Mucosa of descending colon (tissue), 3 donors: ENCODE data around the gene CHCHD10. TPM values are rescaled to one million over a fixed set of nuclear protein-coding genes. Genes with fewer than 3 reads are reported as not detected.

ENCODE experiments used
- ATAC-seq: fragments of 200-7000 bp; cut with Tn5 transposase; one replicate; pipeline ENCODE4 v1.9.1; 2020; ENCODE audit warnings: mild to moderate bottlenecking, moderate library complexity
- DNase-seq, 3 donors: peaks; one replicate each; pipeline ENCODE4 v3.0.0-alpha.2; 2020
- H3K36me3 ChIP-seq: fragments of 200-600 bp; one replicate; pipeline ENCODE4 v1.8.0; 2021; ENCODE audit warnings: low read depth, mild to moderate bottlenecking
- H3K4me1 ChIP-seq: fragments of 200-600 bp; one replicate; pipeline ENCODE4 v1.8.0; 2021; ENCODE audit warnings: low read depth, mild to moderate bottlenecking
- H3K4me3 ChIP-seq: fragments of 200-600 bp; one replicate; pipeline ENCODE4 v1.8.0; 2021; ENCODE audit warnings: mild to moderate bottlenecking
- H3K9me3 ChIP-seq: fragments of 200-600 bp; one replicate; pipeline ENCODE4 v1.8.0; 2021; ENCODE audit warnings: mild to moderate bottlenecking
- CTCF ChIP-seq: fragments of 200-600 bp; IDR thresholded peaks from one replicate; pipeline ENCODE4 v1.8.0; 2022; ENCODE audit warnings: antibody characterized with exemption, mild to moderate bottlenecking
- intact Hi-C, 2 donors: fragments of 100-400 bp; cut with DNase I in 1 of 2; cut with micrococcal nuclease in 1 of 2; formaldehyde crosslinking; loops; one replicate each; pipeline versions ENCODE4 v1.11.0 to v1.11.1; 2022; cut with DNase I, micrococcal nuclease
- total RNA-seq, 3 donors: library from RNA; stranded (reverse); fragmentation: NEBNext Ultra II Directional in 2 of 3; extraction: Animal tissue kit (Norgen Biotek cat#: 25700) in 2 of 3; gene quantifications; one replicate each; pipeline versions ENCODE4 v1.2.1 to v1.2.4, GENCODE V29; 2021 to 2023
- donor health status: DM: no; HTN: no; CAD: no; lungs with moderate emphysema.
- donor health status: DM: no; HTN: no; CAD: no.
- donor health status: DM: no; HTN: yes; CAD: no.

CHCHD10 gene
- total RNA-seq, 3 donors from 2014 or later = 279 to 464 (median 462) TPM

GRCh38 chr22:23760056-23760455, 7.7 kb downstream of the CHCHD10 start:
- no peak for TF ChIP-seq CTCF
- no peak for DNase-seq

GRCh38 chr22:23759566-23759965, 8.2 kb downstream of the CHCHD10 start:
- no peak overlapping the region for H3K4me3 ChIP-seq
- H3K36me3 ChIP-seq = no peaks in the 10 kb centered on the region
- ATAC-seq (no peak), DNase-seq (no peak)
- TF ChIP-seq CTCF = no peak
- H3K4me1 ChIP-seq = peaks cover 2% of the 10 kb centered on the region
- intact Hi-C loops = no loop called here
- H3K9me3 ChIP-seq = no peaks in the 10 kb centered on the region

More at GRCh38 chr22:23760056-23760455, 7.7 kb downstream of the CHCHD10 start:
- H3K4me1 ChIP-seq = peaks cover 4% of the 10 kb centered on the region
- H3K4me3 ChIP-seq = no peak overlapping the region
- no peak for ATAC-seq
- H3K36me3 ChIP-seq = no peaks in the 10 kb centered on the region
- intact Hi-C loops = no loop called here
- H3K9me3 ChIP-seq = no peaks in the 10 kb centered on the region

DNA sequence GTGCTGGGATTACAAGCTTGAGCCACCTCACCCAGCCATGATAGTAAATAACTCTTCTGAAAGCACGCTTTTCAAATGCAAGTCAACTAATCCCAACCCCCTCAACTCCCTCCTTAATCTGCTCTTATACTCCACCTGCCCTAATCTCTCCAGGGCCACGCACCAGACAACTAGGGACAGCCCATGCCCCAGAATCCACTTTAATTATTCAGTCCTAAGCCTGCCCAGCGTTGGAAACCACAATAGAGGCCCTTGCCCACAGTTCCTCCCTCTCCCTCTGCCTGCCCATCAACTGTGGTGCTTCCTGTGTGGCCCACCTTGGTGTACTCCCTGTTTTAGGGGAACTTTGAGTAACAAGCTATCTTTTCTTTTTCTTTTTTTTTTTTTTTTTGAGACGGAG, 10.9 kb downstream of the CHCHD10 start:
- no peak for DNase-seq
- no peak for TF ChIP-seq CTCF
- Histone ChIP-seq H3K4me1 (peaks cover 2% of the 10 kb centered on the region), H3K36me3 (no peaks in the 10 kb centered on the region), H3K4me3 (no peak overlapping the region), H3K9me3 (no peaks in the 10 kb centered on the region)
- intact Hi-C loops = no loop called here
- ATAC-seq = no peak

DNA sequence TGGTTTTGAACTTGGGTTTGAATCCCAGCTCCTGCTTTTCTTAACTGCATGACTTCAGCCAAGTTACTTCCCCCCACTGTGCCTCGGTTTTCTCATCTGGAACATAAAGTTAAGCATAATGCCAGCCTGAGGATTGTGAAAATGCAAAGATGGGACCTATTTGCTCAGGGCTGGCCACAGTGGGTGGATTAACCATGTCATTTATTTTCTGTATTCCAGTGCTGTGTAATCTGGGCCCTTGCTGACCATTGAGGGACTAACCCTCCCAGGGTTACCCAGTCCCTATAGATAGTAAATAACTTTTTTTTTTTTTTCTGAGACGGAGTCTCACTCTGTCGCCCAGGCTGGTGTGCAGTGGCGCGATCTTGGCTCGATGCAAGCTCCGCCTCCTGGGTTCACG, 12.1 kb downstream of the CHCHD10 start:
- no peaks in the 10 kb centered on the region for H3K9me3 ChIP-seq
- intact Hi-C loops = no loop called here

DNA sequence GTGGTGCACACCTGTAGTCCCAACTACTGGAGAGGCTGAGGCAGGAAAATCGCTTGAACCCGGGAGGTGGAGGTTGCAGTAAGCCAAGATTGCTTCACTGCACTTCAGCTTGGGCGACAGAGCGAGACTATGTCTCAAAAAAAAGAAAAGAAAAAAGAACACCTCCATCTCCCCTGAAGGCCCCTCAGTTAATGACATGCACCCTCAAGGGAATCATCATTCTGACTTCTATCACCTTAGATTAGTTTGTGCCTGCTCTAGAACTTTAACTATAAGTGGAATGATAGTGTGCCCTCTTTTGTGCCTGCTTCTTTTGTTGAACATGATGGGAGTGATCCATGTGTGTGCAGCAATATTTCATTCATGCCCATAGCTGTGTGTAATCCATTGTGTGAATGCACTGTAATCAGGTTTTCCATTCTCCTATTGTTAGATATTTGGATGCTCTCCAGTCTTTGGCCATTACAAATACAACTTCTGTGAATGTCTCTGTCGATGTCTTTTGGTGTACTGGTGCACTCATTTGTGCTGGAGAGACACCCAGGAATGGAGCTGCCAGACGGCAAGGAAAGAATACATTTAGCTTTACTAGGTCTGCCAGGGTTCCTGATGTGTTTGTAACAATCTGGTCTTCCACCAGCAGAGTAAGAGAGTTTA, 12.7 kb downstream of the CHCHD10 start:
- DNase-seq = no peak
- no peak for TF ChIP-seq CTCF
- ATAC-seq = no peak
- Histone ChIP-seq H3K9me3 (no peaks in the 10 kb centered on the region), H3K4me1 (peaks cover 6% of the 10 kb centered on the region), H3K4me3 (no peak overlapping the region), H3K36me3 (no peaks in the 10 kb centered on the region)
- intact Hi-C loops = no loop called here

More for the DNA sequence above, 12.1 kb downstream of the CHCHD10 start:
- H3K4me1 ChIP-seq = peaks cover 3% of the 10 kb centered on the region
- no peaks in the 10 kb centered on the region for H3K36me3 ChIP-seq
- H3K4me3 ChIP-seq = no peak overlapping the region
- TF ChIP-seq CTCF = no peak
- no peak for ATAC-seq
- DNase-seq = no peak
